CD4-positive, alpha-beta T cell treated with Interleukin-2 at 100 ng/mL for 4 hours (primary cell): ENCODE data around the gene NACC2.
"Not testable (repeated sequence)": the region's sequence is repeated elsewhere in the genome, so short reads cannot be mapped to it uniquely, and the experiment has no call there.

Source experiments
- DNase-seq: peaks from one replicate; pipeline ENCODE4 v3.0.0-alpha.2; 2020; ENCODE audit warnings: low spot score

The NACC2 gene

DNA sequence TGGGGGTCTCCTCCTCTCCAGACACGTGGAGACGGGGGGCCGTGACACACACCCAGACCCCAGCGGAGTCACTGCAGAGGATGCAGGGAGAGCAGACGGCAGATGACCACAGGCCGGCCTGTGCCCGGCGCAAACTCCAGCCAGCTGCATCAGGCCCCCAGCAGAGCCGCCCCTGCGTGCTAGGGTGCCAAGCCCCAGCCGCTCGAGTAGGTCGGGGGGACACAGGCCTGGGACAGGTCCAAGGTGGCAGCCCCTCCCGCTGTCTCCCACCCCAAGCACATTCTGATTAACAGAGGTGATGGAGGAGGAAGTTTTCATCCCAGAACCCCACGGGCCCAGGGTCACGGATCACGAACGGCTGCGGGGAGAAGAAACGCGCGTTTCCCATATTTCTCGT is 14.4 kb downstream of the NACC2 start:
- no peak for DNase-seq

DNA sequence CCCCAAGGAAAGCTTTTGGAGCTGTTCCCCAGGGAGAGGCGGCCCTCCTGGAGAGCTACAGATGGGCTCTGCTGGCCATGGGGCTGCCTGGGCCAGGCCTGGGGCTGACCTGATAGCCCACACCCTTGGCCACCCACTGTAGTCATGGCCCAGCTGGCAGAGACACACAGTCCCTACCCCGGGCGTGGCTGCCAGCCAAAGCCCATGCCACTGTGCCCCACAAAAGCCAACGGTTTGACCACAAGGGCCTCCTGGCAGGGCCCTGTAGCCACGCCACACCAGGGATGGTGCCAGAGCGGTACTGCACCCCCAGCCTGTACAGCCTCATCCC is 15.2 kb downstream of the NACC2 start:
- DNase-seq, result no peak

DNA sequence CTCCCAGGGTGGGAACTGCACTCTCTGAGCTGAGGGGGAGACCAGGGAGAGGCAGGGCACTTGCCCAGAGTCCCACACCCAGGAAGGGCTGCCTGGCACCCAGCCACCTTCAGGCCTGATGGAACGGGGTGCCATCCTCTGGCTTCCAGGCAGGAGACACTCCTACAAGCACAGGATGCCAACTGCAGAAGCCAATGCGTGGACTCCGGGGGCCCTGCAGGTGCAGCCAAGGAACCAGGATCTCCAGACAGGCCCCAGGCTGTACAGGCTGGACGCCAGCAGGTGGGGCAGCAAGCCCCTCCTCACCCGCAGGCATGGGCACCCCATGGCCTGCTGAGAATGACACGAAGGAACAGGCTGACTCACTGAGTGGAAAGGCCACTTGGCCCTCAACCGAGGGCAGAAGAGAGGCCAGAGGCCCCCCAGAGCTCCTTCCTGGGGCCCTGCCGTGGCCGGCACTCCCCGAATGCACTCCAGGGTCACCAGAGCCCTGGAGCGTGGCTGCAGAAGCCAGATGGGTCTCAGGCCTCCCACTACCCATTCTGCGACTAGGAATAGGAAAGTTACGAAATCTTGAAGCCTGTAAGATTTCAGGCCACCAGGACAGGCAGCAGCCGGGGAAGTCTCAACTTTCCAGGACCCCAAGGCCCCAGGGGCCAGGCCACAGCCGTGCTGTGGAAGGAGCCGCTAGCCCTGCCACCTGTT is 15.7 kb downstream of the NACC2 start:
- DNase-seq, result no peak

DNA sequence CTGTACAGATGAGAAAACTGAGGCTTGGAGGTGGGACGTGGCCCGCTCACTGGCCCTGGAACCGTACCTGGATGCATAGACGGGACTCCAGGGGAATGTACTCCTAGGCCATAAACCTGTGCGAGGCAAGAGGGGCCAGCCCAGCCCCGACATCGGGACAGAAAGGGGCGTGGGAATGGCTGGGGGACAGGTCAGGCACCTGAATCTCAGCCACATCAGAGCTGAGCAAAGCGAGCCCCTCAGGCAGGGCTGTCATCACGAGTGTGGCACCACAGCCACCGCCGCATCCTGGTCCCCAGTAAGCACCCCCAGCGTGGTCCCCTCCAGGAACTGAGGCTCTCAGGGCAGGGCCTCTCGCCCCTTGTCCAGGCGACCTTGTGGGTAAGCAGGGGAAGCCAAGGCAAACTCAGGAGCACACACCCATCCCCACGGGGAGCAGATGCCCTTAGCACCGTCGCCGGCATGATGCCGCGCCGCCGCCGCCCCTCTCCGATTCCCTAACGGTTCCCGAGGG is 16.5 kb downstream of the NACC2 start:
- no peak for DNase-seq

DNA sequence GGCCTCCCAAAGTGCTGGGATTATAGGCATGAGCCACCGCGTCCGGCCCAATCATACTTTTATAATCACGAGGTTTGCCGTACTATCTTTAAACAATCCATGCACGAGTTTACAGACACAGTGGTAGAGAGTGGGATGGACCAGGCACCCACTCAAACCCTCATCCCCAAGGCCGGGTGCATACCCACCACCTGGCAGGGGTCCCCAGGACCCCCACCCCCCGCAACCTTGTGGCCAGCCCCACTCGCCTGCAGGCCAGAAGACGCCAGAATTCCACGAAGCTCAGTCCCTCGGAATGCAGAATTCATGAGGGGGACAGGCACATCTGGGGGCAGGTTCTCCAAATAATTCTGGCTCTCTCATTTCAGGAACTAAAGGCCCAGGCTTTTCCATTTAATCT is 17.1 kb downstream of the NACC2 start:
- no peak for DNase-seq

DNA sequence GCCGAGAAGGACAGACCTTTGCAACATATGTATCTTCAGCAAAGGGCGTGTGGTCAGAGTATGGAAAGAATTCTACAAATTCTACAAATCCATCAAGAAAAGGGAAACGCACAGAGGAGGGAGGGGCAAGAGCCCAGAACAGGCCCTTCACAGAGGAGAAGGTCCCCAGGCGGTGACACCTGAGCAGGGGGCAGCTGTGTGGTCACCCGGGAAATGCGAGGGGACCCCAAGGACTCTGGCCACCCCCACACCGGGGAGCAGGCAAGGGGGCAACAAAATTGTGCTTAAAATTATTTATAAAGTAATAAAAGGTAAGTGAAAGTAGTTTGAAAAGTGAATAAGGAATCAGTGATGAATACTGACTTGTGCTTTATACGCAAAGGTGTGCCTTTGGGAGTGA is 17.6 kb downstream of the NACC2 start:
- no peak for DNase-seq

DNA sequence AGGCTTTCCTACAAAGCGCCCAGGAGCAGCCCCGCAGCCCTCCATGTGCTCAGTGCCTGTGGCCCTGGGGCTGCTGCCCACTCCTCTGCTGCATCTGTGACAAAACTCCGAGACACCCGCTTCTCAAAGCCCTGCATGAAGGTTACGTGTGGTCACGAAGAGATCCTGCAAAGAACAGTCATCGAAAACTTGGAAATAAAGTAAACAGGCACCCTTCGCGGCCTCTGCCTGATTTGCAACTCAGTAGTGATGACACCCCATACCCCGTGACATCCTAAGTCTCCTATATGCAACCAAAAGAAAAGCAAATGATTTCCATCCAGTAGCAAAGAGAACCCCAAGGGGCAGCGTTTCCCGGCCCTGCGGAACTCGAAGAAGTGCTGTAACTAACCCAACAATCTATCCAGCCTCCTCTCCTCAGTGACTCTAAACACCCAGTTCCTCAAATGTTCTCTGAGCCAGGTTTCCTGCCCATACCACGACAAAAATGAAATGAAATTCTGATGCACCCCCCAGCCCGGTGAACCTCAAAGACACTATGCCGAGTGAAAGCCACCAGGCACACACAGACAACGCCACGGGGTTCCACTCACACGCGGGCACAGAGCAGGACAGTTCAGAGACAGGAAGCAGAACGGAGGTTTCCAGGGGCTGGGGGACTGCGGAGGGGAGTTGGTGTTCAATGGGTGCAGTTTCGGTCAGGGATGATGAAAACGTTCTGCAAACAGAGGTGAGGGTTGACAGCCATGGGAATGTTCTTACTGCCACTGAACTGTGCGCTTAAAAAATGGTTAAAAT is 19.0 kb downstream of the NACC2 start:
- DNase-seq, result peak; percentile 6

DNA sequence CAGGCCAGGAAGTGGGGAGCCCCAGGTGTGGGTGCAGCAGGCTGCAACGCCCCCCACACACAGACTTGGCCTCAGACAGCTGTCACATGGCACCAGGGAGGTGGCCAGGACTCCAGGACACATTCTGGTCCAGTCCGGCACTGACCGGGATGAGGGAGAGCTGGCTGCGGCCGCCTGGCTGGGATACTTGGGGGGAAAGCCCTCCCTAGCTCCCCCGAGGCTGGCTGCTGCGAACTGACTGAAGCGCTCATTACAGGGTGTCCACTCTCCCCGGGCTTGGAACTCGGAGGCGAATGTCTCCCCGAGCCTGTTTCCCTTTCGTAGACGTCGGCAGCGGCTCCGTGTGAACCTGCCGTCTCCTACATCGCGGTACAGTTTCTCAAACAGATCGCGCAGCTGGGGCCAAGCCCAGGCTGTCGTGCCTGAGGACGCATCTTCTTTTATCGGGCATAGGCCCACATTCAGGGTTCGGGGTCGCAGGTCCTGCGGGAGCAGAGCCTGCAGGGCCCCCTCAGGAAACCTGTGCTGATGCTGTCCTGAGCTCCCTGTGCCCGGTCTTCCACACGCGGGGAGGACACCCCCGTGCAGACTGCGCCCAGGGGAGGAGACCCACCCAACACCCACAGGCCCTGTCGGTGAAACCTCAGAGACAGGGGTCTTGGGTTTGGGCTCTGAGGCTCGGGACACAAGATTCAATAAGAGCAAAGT is 19.8 kb downstream of the NACC2 start:
- DNase-seq, result no peak

DNA sequence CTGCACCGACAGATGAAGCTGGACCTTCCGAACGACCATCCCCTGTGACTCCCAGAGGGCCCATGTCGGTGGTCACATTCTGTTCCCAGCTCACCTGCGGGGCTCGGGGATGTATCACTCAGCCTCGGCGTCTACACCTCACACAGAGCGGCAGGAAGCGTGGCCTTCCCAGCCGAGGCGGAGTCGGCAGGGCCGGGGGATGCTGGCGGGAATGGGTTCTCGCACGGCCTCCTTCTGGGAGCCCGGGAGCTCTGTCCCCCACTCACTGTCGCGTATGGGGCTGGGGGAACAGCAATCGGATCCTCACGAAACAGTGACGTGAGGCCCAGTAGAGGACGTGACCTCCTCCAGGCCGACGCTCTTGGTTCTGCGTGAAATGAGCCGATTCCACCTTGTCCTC is 20.4 kb downstream of the NACC2 start:
- no peak for DNase-seq

DNA sequence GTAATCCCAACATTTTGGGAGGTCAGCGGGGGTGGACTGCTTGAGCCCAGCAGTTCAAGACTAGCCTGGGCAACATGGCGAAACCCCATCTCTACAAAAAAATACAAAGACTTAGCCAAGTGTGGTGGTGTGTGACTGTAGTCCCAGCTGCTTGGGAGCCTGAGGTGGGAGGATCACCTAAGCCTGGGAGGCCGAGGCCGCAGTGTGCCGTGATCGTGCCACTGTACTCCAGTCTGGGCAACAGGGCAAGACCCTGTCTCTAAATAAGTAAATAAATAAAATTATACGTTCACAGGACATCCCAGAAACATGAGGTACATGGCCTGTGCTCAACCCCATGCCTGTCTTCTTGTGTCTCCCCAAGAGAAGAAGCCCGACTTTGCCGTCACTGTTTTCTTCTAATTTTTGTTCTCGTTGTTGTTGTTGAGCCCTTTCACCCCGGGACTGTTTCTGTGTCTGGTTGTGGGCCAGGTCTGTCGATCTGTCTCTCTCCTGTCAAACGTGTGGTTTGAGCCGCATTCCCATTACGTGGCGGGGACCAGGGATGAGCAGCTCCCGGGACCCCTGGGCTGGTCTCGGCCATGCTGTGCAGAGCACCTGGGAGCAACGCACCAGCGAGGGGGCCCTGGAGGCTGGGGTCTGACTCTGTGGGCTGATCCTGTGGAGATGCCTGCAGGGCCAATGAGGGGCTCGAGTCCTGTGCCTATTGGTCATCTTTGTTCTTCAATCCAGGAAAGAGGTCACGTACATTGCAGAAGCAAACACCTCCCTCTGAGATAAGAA is 32.2 kb downstream of the NACC2 start:
- DNase-seq, result no peak

DNA sequence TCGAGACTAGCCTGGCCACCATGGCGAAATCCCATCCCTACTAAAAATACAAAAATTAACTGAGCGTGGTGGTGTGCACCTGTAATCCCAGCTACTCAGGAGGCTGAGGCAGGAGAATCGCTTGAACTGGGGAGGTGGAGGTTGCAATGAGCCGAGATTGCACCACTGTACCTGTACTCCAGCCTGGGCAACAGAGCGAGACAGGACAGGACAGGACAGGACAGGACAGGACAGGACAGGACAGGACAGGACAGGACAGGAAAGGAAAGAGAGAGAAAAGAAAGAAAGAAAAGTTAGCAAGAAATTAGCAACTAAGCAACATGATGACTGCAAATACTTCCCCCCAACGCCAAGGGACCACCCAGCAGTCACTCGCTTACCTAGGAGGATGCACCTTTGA is 33.2 kb downstream of the NACC2 start:
- not testable (repeated sequence) for DNase-seq

DNA sequence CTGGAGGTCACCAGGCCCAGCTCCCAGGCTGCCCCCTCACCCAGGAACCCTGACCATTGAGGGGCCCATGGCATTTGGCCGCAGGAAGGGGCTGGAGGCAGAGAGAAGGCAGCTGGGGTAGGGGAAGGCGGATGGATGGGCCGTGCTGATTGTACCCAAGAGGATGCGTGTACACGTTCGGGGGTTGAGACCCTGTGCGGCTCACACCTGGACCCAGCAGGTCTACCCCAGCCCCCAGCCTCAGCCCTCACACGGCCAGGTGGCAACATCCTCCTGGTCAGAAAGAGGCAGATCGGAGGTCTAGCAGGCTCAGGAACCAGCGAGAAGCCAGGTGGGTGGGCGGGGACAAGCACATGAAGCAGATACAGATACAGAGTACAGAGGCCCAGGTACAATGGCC is 33.7 kb downstream of the NACC2 start:
- no peak for DNase-seq

DNA sequence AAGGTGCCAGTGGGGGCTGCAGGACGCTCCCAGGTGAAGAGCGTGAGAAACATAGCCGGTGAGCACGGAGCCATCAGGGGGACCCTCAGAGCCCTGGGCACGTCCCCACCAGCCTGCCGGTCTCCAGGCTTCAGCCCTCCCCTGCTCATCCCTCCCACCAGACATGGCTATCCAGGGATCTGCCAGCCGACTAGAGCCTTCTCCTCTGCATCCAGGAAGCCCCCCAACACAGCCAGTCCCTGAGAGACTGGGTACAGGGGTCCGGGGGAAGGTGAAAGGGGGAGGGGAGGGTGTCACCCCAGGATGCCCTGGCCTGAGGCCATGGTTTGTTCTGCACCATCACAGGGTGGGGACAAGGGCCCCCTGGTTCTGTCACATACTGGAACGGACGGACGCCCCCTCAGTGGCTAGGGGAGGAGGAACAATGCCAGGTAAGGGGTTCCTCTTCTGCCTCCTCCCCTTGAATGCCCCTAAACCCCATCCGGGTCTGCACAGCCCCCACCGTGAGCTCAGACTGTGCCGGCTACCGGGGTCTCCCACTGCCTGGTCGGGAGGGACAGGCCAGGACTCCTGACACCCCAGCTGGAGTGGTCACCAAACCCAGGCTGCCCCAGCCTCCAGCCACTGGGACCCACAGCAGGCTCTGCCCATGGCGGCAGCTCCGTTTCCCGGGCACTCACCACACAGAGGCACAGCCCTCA is 34.3 kb downstream of the NACC2 start:
- DNase-seq, result no peak

DNA sequence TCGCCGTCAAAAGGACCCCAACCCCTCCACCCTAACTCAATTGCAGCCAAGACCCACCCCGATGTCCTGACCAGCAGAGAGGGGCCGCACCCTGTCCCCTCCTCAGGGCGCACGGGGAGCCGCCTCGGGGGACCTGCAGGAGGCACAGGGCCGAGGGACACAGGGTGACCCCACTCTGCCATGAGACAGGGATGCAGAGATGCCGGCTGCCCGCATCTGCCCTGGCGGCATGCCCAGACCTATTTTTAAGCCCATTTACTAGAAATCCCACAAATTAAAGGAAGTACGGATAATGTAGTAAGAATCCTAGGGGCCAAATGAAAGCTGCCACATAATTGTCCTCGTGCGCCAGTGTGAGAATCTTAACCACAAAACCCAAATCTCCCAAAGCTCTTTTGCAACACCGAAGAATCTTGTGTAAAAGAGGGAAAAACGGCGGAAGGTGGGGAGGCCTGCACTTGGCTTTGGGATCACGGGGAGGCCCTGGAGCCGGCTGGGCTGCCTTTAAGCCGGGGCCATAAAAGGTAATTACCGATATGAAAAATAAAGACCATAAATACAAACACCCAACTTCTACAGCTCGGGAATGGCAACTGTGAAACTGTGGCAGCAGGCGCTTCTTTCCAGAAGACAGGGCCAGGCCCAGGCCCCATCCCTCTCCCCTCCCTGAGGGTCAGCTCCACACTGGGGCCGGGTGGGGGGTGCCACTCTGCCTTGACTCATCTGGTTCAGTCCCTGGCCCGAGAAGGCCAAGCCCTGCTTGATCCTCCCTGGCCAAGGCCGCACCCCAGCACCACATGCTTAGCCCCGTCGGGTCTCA is 35.0 kb downstream of the NACC2 start:
- DNase-seq, result no peak

DNA sequence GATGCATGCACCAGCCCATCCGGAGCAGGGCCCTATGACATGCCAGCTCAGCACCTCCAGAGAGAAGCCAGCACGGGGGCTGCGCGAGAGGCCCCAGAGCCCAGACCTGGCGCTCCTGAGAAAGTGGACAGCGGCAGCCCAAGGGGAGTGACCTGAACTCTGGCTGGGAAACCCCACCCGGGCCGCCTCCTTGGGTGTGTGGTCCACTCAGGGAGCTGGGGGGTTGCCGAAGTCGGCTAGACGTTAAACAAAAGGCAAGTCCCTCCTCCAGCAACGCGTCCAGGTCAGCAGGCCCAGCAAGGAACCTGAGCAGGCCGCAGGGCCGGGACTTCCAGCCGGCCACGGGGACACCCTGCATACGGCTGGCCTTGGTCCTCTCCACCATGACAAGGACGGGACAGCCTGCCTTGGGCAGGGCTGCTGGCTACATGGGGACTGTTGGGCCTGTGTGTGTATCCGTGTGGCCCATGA is 35.7 kb downstream of the NACC2 start:
- no peak for DNase-seq

DNA sequence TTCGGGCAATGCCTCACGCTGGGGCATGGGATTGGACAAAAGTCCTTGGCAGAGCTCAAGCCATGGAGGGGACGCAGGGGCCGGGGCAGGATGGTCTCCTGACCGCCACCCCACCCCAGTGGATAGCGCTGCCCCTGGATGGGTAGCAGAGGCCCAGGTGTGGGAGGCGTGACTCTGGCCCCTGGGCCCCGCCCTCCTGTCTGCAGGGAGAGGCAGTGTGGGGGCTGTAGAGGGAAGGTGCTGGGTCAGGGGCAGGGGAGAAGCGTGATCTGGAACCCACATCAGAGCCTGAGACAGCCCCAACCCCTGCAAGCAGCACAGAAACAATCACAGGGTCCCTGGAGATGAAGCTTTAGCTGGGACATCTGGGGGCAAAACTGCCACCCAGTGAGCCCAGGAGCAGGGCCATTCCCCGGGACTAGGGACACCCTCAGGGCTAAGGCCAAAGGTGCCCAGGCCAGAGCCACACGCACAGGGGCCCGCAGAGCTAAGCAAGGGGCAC is 36.2 kb downstream of the NACC2 start:
- DNase-seq, result no peak

DNA sequence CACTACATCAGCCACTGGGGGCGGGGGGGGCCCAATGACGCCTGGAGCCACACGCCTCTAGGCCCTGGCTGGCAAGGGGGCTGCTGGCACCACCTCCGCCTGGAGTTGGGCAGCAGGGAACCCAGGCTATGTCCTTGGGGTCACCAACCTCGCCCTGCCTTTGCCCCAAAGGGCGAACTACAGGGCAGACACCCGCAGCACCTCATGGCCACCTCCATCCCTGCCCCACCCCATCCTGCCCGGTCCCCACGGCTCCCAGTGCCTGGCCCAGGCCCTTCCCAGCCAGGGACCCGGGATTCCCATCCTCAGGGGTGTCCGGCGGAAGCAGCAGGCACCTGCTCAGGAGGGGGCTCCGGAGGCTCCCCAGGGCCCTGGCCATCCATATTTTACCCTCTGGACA is 37.0 kb downstream of the NACC2 start:
- no peak for DNase-seq

DNA sequence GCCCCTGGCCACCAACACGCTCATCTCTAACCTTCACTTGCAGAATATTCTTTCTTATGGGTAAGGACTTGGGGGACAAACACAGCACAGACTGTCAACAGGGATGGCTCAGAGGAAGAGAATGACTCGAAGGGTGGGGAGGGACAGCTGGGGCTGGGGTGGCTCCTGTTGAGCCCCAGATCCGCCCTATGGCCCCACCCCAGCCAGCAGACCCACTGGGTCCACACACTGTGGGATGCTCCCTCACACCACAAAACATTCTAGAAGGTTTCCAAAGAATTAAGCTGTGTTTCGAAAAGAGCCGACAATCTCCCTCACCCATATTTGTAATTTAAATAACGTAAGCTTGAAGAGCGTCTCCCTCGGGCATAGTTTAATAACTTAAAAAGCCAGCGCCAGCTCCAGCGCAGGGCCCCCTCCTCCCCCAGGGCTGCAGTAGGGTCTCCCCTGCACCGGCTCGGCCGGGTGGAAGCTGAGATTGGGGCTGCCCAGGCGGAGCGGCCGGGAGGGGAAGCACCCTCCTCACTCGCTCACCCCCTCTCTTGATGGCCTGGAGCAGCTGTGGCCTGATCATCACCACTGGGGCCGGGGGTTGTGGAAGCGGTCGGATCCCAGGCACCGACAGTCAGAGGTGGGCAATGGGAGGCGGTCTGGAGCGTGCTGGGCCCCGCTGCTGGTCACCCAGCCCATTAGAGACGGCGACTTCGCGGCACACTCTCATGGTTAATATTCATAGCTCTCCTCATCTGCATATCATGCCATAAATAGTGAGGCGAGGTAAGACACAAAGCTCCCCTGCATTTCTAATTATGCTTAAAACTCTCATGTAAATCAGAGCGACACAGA is 37.6 kb downstream of the NACC2 start:
- no peak for DNase-seq

DNA sequence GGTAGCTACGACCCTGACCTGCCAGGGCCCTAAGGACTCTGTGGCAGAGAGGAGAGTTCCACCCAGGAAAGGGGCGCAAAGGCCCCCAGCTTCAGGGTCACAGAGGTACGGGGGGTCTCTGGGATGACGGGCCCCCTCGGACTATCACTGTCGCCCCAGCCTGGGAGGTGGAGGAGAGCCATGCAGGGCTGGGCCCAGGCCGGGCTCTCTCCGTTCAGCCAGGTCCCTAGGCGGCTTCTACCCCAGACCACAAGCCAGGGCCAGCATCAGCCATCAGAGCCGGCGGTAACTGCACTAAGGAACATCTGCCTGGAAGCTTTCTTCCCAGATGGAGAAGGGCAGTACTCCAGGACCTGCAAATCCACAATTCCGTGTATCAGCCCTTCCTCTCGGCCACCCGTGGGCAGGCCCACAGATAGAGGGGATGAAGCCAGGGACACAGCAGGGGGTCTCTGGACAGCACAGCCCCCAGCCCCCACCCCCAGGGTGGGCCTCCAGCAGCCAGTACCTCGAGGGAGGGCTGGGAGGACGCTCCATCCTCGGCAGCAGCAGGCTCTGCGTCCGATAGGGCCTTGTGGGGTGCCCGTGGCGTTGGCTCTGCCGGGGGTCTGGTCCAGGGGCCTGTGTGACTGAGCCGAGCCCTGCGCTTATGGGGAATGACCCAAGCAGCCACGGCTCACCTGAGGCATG is 38.4 kb downstream of the NACC2 start:
- no peak for DNase-seq
